Spleen (tissue), 7 donors: ENCODE results near the gene METTL8.

Experiments used
- POLR2A ChIP-seq, 3 donors: fragments of 450-650 bp; IDR thresholded peaks; one replicate each; pipeline ENCODE4 v1.5.1; 2017; ENCODE audit warnings: antibody characterized with exemption in 3 of 3, mild to moderate bottlenecking in 1 of 3
- POLR2AphosphoS5 ChIP-seq, 3 donors: sonication (generic); formaldehyde crosslinking; IDR thresholded peaks; one replicate each; pipeline ENCODE4 v1.5.1; 2017; ENCODE audit warnings: antibody characterized with exemption in 3 of 3
- TF ChIP-seq, protein P1 (sequence below), 11 experiments: fragments of 200-600 bp in 7 of 11; fragments of 450-650 bp in 4 of 11; sonication (generic) in 4 of 11; IDR thresholded peaks in 8 of 11; conservative IDR thresholded peaks in 3 of 11; 1 replicate in 7 of 11; 2 replicates in 4 of 11; pipeline versions ENCODE4 v1.4.0 to v1.8.0; 2016 to 2021; ENCODE audit warnings: antibody characterized with exemption in 11 of 11, inconsistent platforms in 4 of 11, mild to moderate bottlenecking in 1 of 11
- donor health status: DM: no; HTN: no; CAD: no; lungs with moderate emphysema.
- donor health status: DM: no; HTN: no; CAD: no.
- donor health status: DM: no; HTN: no; CAD: no.

DNA sequence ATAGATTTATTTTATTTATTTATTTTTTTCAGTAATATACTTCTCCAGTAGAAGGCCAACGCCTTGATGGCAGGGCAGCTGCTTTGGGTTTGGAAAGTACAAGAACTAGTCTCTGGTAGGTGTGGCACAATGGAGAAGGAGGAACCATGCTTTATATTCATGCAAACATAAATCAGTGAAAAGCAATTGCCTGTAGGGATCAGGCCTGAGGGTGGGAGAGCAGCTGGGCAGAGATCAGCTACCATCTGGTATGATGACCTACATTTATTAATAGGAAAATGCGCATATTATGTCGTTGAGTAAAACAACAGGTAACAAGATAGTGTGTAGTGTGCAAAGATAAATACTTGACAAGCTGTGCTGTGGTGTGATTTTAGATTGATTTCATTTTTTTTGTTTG lies 152.7 kb downstream of the METTL8 start:
- TF ChIP-seq, protein P1, sequence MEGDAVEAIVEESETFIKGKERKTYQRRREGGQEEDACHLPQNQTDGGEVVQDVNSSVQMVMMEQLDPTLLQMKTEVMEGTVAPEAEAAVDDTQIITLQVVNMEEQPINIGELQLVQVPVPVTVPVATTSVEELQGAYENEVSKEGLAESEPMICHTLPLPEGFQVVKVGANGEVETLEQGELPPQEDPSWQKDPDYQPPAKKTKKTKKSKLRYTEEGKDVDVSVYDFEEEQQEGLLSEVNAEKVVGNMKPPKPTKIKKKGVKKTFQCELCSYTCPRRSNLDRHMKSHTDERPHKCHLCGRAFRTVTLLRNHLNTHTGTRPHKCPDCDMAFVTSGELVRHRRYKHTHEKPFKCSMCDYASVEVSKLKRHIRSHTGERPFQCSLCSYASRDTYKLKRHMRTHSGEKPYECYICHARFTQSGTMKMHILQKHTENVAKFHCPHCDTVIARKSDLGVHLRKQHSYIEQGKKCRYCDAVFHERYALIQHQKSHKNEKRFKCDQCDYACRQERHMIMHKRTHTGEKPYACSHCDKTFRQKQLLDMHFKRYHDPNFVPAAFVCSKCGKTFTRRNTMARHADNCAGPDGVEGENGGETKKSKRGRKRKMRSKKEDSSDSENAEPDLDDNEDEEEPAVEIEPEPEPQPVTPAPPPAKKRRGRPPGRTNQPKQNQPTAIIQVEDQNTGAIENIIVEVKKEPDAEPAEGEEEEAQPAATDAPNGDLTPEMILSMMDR (IDR thresholded peaks at IDR 0.05 in 8 of 11, conservative IDR thresholded peaks at IDR 0.05 in 3 of 11) = no peak
- TF ChIP-seq POLR2AphosphoS5 (IDR thresholded peaks at IDR 0.05) (no peak), POLR2A (IDR thresholded peaks at IDR 0.05) (no peak)
